ENCODE measurements around the gene P2RY6. TPM values are rescaled to one million over a fixed set of nuclear protein-coding genes. Genes with fewer than 3 reads are reported as not detected.

The P2RY6 gene
- total RNA-seq, 2 experiments from 2014 or later = not detected

GRCh38 chr11:73266646-73267020, 5.5 kb upstream of the P2RY6 start:
- Histone ChIP-seq H3K4me2 (ENCODE audit: low read length) (no peak overlapping the region), H2AFZ (ENCODE audit: low read length) (no peak overlapping the region), H4K20me1 (ENCODE audit: insufficient read depth, low read length) (no peaks in the 10 kb centered on the region), H3K4me1 (ENCODE audit: insufficient read depth, low read length, poor library complexity, severe bottlenecking) (peaks cover 21% of the 10 kb centered on the region), H3K36me3 (ENCODE audit: insufficient read depth, low read length) (no peaks in the 10 kb centered on the region), H3K4me3 (ENCODE audit: low read depth, low read length, poor library complexity, severe bottlenecking) (no peak overlapping the region), H3K79me2 (ENCODE audit: insufficient read depth, low read depth, low read length) (no peaks in the 10 kb centered on the region), H3K9me3 (ENCODE audit: low read length) (no peaks in the 10 kb centered on the region), H3K27ac (ENCODE audit: low read depth, low read length, poor library complexity, severe bottlenecking) (no peak overlapping the region), H3K9me2 (ENCODE audit: insufficient read depth, low read length) (no peaks in the 10 kb centered on the region)
- no peak for DNase-seq (ENCODE audit: low spot score)
- POLR2A ChIA-PET = no interaction called here
- TF ChIP-seq EZH2phosphoT487 (IDR thresholded peaks at IDR 0.05; ENCODE audit: borderline replicate concordance, low read depth, low read length) (no peak), CTCF (conservative IDR thresholded peaks at IDR 0.05; ENCODE audit: low read length) (no peak)
- BruUV-seq (replicated peaks) = no TSS peak
- intact Hi-C loops (cut with micrococcal nuclease; ENCODE audit: unreplicated experiment) = no loop called here
- CTCF ChIA-PET (ENCODE audit: unreplicated experiment) = interaction anchor here (0.5 to 0.6 kb wide), 2 partner anchors 26 to 71 kb away, joined by 3 read pairs; no protein-coding TSS in a partner anchor

DNA sequence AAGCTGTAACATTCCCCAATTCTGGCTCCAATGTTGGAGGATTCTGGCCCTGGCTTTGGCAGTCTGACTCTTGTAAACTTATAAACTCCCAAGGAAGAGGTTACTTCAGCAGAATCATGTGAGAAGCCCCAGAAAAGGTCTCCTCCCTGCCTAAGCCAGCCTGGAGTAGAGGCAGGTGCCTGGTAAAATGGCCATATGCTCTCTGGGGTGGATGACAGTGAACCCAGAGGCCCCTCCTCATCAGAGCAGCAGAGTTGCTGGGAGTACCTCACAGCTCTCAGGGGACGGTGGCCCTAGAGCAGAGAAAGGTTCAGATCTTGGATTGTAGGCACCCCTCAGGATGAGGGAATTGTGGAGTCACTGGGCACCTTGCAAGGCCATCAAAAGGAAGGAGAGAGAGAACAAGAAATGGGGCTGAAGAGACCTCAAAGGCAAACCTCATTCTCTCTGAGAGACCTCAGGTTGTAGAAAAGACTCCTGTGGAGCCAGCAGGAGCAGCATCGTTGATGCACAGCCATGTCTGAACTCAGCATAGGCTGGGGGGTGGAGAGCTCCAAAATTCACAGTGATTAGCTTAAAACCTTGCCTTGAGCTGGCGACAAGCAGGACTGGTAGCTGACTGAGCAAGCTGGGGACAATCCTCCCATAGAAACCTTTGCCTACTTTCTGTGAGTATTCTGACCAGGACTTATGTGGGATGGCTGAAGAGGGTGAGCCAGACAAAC, 4.9 kb upstream of the P2RY6 start:
- ChIA-PET CTCF (ENCODE audit: unreplicated experiment) (interaction anchor here (0.5 to 0.6 kb wide), 2 partner anchors 27 to 70 kb away, joined by 3 read pairs; no protein-coding TSS in a partner anchor), POLR2A (interaction anchor here (0.6 to 1.2 kb wide), 2 partner anchors 147 to 245 kb away, joined by 3 to 5 read pairs; no protein-coding TSS in a partner anchor)
- Histone ChIP-seq H3K4me1 (ENCODE audit: insufficient read depth, low read length, poor library complexity, severe bottlenecking) (peaks cover 26% of the 10 kb centered on the region), H2AFZ (ENCODE audit: low read length) (no peak overlapping the region), H4K20me1 (ENCODE audit: insufficient read depth, low read length) (no peaks in the 10 kb centered on the region), H3K9me3 (ENCODE audit: low read length) (no peaks in the 10 kb centered on the region), H3K4me3 (ENCODE audit: low read depth, low read length, poor library complexity, severe bottlenecking) (no peak overlapping the region), H3K27ac (ENCODE audit: low read depth, low read length, poor library complexity, severe bottlenecking) (no peak overlapping the region), H3K4me2 (ENCODE audit: low read length) (no peak overlapping the region), H3K79me2 (ENCODE audit: insufficient read depth, low read depth, low read length) (no peaks in the 10 kb centered on the region), H3K36me3 (ENCODE audit: insufficient read depth, low read length) (no peaks in the 10 kb centered on the region), H3K9me2 (ENCODE audit: insufficient read depth, low read length) (no peaks in the 10 kb centered on the region)
- no TSS peak for BruUV-seq (replicated peaks)
- TF ChIP-seq EZH2phosphoT487 (IDR thresholded peaks at IDR 0.05; ENCODE audit: borderline replicate concordance, low read depth, low read length) (no peak), CTCF (conservative IDR thresholded peaks at IDR 0.05; ENCODE audit: low read length) (no peak)
- intact Hi-C loops (cut with micrococcal nuclease; ENCODE audit: unreplicated experiment) = no loop called here
- no peak for DNase-seq (ENCODE audit: low spot score)

GRCh38 chr11:73267906-73268540, 4.1 kb upstream of the P2RY6 start:
- H3K4me3 ChIP-seq (ENCODE audit: low read depth, low read length, poor library complexity, severe bottlenecking) = no peak overlapping the region
- H2AFZ ChIP-seq (ENCODE audit: low read length) = no peak overlapping the region
- peaks cover 26% of the 10 kb centered on the region for H3K4me1 ChIP-seq (ENCODE audit: insufficient read depth, low read length, poor library complexity, severe bottlenecking)
- DNase-seq (ENCODE audit: low spot score) = no peak
- H3K27ac ChIP-seq (ENCODE audit: low read depth, low read length, poor library complexity, severe bottlenecking) = no peak overlapping the region
- CTCF ChIA-PET (ENCODE audit: unreplicated experiment) = no interaction called here
- no peaks in the 10 kb centered on the region for H4K20me1 ChIP-seq (ENCODE audit: insufficient read depth, low read length)
- H3K4me2 ChIP-seq (ENCODE audit: low read length) = no peak overlapping the region
- no peaks in the 10 kb centered on the region for H3K9me3 ChIP-seq (ENCODE audit: low read length)
- TF ChIP-seq EZH2phosphoT487 (IDR thresholded peaks at IDR 0.05; ENCODE audit: borderline replicate concordance, low read depth, low read length) (no peak), CTCF (conservative IDR thresholded peaks at IDR 0.05; ENCODE audit: low read length) (no peak)
- H3K9me2 ChIP-seq (ENCODE audit: insufficient read depth, low read length) = no peaks in the 10 kb centered on the region
- POLR2A ChIA-PET = interaction anchor here (0.6 to 1.2 kb wide), 2 partner anchors 146 to 245 kb away, joined by 3 to 5 read pairs; no protein-coding TSS in a partner anchor
- no peaks in the 10 kb centered on the region for H3K36me3 ChIP-seq (ENCODE audit: insufficient read depth, low read length)
- no TSS peak for BruUV-seq (replicated peaks)
- no peaks in the 10 kb centered on the region for H3K79me2 ChIP-seq (ENCODE audit: insufficient read depth, low read depth, low read length)
- intact Hi-C loops (cut with micrococcal nuclease; ENCODE audit: unreplicated experiment) = no loop called here
